ENCODE measurements around the gene ITPA. TPM values are rescaled to one million over a fixed set of nuclear protein-coding genes. Genes with fewer than 3 reads are reported as not detected.

The ITPA gene
- total and polyA plus RNA-seq, 10 of the 15 experiments (the other 5 are each of a cell fraction or from before 2014, with no cell fraction given) = 5.5 to 124 (median 66.3) TPM

- intact Hi-C loops (cut with micrococcal nuclease; ENCODE audit: unreplicated experiment) = no loop called here
- FAIRE-seq (no peak), DNase-seq (ENCODE audit: low read depth, low spot score) (no peak), ATAC-seq (no peak)
- Histone ChIP-seq H3K4me1 (ENCODE audit: control insufficient read depth, insufficient read depth, low read length) (peaks cover 2% of the 10 kb centered on the region; the same call in 1 of the 2 replicates), H3K36me3 (ENCODE audit: control insufficient read depth in 2 of 2, insufficient read depth in 2 of 2, low read length in 1 of 2) (no peaks in the 10 kb centered on the region), H2AFZ (ENCODE audit: control insufficient read depth, low read depth, low read length) (no peak overlapping the region), H3K79me2 (ENCODE audit: control insufficient read depth, insufficient read depth, low read length) (no peaks in the 10 kb centered on the region), H3K4me3 (no peak overlapping the region), H3K4me2 (ENCODE audit: control insufficient read depth, insufficient read depth) (no peak overlapping the region), H4K20me1 (ENCODE audit: control insufficient read depth, insufficient read depth) (no peaks in the 10 kb centered on the region), H3K9me3 (replicated peaks; ENCODE audit: control insufficient read depth, insufficient read depth, low read length) (no peaks in the 10 kb centered on the region), H3K27ac (ENCODE audit: control insufficient read depth, insufficient read depth) (no peak overlapping the region), H3K9ac (ENCODE audit: control insufficient read depth, insufficient read depth, low read length) (no peak overlapping the region), H3K27me3 (replicated peaks in 1 of 2; ENCODE audit: control insufficient read depth in 2 of 2, insufficient read depth in 2 of 2, low read length in 1 of 2) (peaks cover 4% of the 10 kb centered on the region in 2 experiments; a peak in 3 of 4 replicates)
- BruUV-seq (replicated peaks) = no TSS peak
- no peak for TF ChIP-seq RCOR1 (conservative IDR thresholded peaks at IDR 0.05; ENCODE audit: low read depth, low read length)
- TF ChIP-seq SMAD1 (IDR thresholded peaks at IDR 0.05; ENCODE audit: low read depth, partially characterized antibody) = no peak
- TF ChIP-seq, protein P1, sequence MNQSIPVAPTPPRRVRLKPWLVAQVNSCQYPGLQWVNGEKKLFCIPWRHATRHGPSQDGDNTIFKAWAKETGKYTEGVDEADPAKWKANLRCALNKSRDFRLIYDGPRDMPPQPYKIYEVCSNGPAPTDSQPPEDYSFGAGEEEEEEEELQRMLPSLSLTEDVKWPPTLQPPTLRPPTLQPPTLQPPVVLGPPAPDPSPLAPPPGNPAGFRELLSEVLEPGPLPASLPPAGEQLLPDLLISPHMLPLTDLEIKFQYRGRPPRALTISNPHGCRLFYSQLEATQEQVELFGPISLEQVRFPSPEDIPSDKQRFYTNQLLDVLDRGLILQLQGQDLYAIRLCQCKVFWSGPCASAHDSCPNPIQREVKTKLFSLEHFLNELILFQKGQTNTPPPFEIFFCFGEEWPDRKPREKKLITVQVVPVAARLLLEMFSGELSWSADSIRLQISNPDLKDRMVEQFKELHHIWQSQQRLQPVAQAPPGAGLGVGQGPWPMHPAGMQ (IDR thresholded peaks at IDR 0.05; ENCODE audit: borderline replicate concordance) = no peak
- TF ChIP-seq HDGF (IDR thresholded peaks at IDR 0.05) = no peak
- no peak for TF ChIP-seq POLR2AphosphoS2 (IDR thresholded peaks at IDR 0.05; ENCODE audit: low read depth, low read length)
- 95% methylated on average over 1 of the region's 1 CpG for WGBS (ENCODE audit: insufficient coverage, insufficient replicate concordance, low lambda C conversion rate, missing lambda C conversion rate)
- ChIA-PET SMC1A (ENCODE audit: uncharacterized antibody, unreplicated experiment) (no interaction called here), CTCF (no interaction called here), RAD21 (ENCODE audit: unreplicated experiment) (no interaction called here), POLR2A (no interaction called here)
- in situ Hi-C loops (cut with MboI) = no loop called here
These were observed 34.0 kb upstream of the ITPA start for GRCh38 chr20:3175270-3175669.

GRCh38 chr20:3177746-3178485 is 31.4 kb upstream of the ITPA start:
- Histone ChIP-seq H3K79me2 (ENCODE audit: control insufficient read depth, insufficient read depth, low read length) (no peaks in the 10 kb centered on the region), H3K4me3 (no peak overlapping the region), H3K27ac (ENCODE audit: control insufficient read depth, insufficient read depth) (no peak overlapping the region), H3K36me3 (ENCODE audit: control insufficient read depth in 2 of 2, insufficient read depth in 2 of 2, low read length in 1 of 2) (no peaks in the 10 kb centered on the region), H3K9ac (ENCODE audit: control insufficient read depth, insufficient read depth, low read length) (no peak overlapping the region), H3K4me1 (ENCODE audit: control insufficient read depth, insufficient read depth, low read length) (peaks cover 2% of the 10 kb centered on the region; the same call in 1 of the 2 replicates), H2AFZ (ENCODE audit: control insufficient read depth, low read depth, low read length) (no peak overlapping the region), H3K4me2 (ENCODE audit: control insufficient read depth, insufficient read depth) (no peak overlapping the region), H4K20me1 (ENCODE audit: control insufficient read depth, insufficient read depth) (no peaks in the 10 kb centered on the region), H3K27me3 (replicated peaks in 1 of 2; ENCODE audit: control insufficient read depth in 2 of 2, insufficient read depth in 2 of 2, low read length in 1 of 2) (peaks cover 0 to 4% of the 10 kb centered on the region in 2 experiments; a peak in 2 of 4 replicates), H3K9me3 (replicated peaks; ENCODE audit: control insufficient read depth, insufficient read depth, low read length) (no peaks in the 10 kb centered on the region)
- no peak for FAIRE-seq
- ATAC-seq = no peak
- ChIA-PET CTCF (no interaction called here), RAD21 (ENCODE audit: unreplicated experiment) (no interaction called here), SMC1A (ENCODE audit: uncharacterized antibody, unreplicated experiment) (no interaction called here), POLR2A (interaction anchor here (0.6 kb wide), 1 partner anchor 262 kb away, joined by 3 read pairs; no protein-coding TSS in a partner anchor)
- BruUV-seq (replicated peaks) = no TSS peak
- no peak for DNase-seq (ENCODE audit: low read depth, low spot score)
- intact Hi-C loops (cut with micrococcal nuclease; ENCODE audit: unreplicated experiment) (no loop called here), in situ Hi-C loops (cut with MboI) (no loop called here)
- 67% methylated on average over 8 of the region's 8 CpGs for WGBS (ENCODE audit: insufficient coverage, insufficient replicate concordance, low lambda C conversion rate, missing lambda C conversion rate)
- TF ChIP-seq CUX1 (IDR thresholded peaks at IDR 0.05; ENCODE audit: insufficient replicate concordance, low read depth, low read length) (no peak), NFXL1 (IDR thresholded peaks at IDR 0.05; ENCODE audit: borderline replicate concordance) (no peak), KAT2A (conservative IDR thresholded peaks at IDR 0.05; ENCODE audit: control insufficient read depth, low read depth, low read length) (no peak), ZNF207 (IDR thresholded peaks at IDR 0.05; ENCODE audit: borderline replicate concordance) (no peak), BCL11A (IDR thresholded peaks at IDR 0.05; ENCODE audit: low read depth, low read length) (no peak), KLF5 (IDR thresholded peaks at IDR 0.05; ENCODE audit: partially characterized antibody) (no peak)
